Measurements from ENCODE around the gene SLC35F2.
"Not testable (repeated sequence)": the region's sequence is repeated elsewhere in the genome, so short reads cannot be mapped to it uniquely, and the experiment has no call there.

Gene SLC35F2, protein sequence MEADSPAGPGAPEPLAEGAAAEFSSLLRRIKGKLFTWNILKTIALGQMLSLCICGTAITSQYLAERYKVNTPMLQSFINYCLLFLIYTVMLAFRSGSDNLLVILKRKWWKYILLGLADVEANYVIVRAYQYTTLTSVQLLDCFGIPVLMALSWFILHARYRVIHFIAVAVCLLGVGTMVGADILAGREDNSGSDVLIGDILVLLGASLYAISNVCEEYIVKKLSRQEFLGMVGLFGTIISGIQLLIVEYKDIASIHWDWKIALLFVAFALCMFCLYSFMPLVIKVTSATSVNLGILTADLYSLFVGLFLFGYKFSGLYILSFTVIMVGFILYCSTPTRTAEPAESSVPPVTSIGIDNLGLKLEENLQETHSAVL

DNA sequence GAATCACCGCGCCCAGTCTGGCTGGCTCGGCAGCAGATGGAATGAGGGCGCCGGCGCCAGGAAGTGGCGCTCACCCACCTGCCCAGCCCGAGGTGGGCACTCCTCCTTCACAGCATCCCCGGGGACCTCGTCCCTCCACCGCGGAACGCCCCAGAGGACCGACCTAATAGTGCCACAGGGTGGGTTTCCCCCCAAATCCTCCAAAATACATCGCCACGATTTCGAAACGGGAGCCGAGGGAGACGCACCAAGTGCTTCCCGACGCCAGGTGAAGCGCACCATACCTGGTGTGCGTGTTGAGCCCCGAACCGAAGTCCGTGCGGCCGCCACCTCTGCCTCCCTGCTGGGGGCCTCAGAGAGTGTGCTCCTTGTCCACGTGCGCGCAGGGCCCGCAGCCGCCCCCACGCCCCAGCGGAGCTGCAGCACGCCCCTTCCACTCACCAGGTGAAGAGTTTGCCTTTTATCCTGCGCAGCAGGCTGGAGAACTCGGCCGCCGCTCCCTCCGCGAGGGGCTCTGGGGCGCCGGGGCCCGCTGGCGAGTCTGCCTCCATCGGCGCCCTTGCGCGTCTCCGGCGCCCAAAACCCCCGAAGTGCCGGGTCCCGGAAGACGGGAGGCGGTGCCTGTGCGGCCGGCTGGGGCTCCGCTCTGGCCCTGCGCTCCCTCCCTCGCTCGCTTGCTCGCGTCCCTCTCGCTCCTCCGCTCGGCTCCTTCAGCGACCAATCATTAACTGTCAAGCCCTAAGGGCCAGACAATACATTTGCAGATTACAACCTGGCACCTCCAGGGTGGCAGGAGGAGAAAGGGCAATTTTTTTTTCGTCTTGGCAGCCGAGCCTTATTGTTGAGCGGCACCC is at the start of gene SLC35F2:
SLC35F2 (minus strand) TSS at position 571 of the 854 bp plus-strand sequence; CDS start at position 551, 20 bp downstream.
- DNase-seq = peak; percentile 19

DNA sequence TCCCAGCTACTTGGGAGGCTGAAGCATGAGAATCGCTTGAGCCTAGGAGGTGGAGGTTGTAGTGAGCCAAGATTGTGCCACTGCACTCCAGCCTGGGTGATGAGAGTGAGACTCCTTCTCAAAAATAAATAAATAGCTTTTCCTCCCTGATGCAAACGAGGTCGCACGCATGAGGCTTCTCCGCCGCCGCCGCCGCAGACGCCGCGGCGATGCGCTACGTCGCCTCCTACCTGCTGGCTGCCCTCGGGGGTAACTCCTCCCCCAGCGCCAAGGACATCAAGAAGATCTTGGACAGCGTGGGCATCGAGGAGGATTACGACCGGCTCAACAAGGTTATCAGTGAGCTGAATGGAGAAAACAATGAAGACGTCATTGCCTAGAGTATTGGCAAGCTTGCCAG is 49.6 kb upstream of the SLC35F2 start:
- DNase-seq = no peak

DNA sequence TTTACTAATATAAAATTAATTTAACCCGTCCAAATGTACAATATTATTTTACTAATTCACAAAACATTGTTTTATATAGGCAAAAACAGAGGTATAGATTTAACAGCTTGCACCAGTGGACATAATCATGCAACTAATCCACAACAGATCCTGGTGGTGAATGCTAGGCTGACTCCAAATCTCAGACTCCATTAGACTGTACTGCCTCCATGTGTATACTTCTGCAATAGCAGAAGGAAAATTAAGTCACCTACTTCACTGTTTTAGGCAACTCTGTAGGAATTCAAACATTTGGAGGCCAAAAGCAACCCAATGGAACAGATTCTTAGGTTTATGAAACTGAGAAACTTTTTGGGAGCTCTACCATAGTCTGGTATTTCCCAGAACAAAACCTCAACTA is 39.7 kb upstream of the SLC35F2 start:
- DNase-seq = no peak

DNA sequence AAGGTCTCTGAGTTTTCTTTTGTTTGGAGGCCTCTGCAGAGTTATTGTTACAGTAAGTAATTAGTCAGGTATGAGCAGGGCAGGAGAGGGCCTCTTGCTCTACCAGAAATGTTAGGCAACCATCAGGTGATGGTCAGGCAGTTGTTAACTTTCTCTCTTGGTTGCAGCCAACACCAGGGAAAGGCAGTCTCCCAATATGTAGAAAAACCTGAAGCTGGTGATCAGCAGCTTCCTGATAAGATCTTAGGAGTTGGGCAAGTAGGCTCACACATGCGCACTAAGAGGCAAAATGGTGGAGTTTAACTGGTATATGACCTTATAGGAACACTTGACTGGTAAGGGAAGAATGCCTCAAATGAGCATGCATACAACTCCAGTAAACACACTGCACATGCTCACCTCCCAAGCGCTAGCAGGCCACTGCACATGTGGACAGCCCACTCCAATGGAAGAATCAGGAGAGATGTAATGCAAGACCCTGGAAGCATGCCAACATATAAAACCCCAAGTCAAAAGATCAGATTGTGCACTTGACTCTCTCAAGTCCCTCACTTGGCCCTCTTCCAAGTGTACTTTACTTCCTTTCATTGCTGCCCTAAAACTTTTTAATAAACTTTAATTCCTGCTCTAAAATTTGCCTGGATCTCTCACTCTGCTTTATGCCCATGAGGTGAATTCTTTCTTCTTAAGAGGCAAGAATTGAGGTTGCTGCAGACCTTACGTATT is 23.7 kb upstream of the SLC35F2 start:
- DNase-seq = no peak

DNA sequence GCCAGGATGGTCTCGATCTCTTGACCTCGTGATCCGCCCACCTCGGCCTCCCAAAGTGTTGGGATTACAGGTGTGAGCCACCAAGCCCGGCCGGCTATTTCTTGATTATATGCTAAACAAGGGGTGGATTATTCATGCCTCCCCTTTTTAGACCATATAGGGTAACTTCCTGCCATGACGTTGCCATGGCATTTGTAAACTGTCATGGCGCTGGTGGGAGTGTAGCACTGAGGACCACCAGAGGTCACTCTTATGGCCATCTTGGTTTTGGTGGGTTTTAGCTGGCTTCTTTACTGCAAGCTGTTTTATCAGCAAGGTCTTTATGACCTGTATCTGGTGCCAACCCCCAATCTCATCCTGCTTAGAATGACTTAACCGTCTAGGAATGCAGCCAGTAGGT is 22.9 kb upstream of the SLC35F2 start:
- not testable (repeated sequence) for DNase-seq

DNA sequence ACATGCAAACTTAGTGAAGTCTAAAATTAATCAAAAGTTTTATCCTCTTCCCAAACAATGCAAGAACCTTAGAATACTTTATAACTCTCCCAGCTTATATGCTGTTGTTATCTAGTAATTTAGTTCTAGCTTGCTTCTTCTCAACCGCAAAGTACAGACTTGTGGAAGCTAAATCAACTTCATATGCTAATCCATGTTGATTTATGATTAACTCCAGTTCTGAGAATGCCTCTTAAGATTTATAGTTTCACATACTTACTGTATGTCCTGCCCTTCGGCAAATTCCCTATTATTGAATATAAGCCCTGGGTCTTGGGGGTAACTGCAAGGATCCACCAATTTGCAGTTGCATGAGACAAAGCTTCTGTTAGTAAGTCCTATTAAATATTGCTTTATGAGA is 17.6 kb upstream of the SLC35F2 start:
- DNase-seq = no peak

DNA sequence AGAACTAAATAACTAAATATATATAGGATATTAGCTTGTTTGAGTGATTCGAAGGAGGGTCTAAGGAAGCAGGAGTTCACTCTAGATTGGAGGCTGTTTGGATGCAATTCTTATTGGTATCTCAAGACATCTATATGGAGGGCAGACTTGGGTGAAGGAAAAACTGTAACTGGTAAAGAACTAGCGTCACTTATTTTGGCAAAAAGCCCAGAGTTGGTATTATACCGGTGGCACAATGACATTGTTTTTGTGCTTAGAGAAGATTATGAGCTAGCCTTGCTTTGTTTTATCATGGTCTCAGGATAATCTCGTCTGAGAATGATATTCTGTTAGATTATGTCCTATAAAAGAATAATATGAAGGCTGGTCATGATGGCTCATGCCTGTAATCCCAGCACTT is 6.0 kb upstream of the SLC35F2 start:
- no peak for DNase-seq

DNA sequence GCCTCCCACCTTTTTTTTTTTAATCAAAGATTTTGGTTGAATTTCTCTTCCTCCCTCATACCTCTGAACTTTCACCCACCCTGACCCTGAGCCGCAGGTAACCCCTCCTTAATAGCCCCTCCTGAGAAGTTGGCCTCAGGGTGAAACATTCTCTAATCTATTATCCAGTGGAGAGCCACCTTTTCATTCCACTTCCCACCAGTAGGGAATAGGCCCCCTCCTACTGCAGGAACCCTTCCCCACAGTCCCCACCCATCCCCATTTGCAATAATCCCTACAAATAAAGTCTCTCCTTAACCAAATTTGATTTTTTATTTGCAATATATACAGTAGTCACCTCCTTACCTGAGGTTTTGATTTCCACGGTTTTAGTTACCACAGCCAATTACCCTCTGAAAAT is 2.1 kb upstream of the SLC35F2 start:
- no peak for DNase-seq

DNA sequence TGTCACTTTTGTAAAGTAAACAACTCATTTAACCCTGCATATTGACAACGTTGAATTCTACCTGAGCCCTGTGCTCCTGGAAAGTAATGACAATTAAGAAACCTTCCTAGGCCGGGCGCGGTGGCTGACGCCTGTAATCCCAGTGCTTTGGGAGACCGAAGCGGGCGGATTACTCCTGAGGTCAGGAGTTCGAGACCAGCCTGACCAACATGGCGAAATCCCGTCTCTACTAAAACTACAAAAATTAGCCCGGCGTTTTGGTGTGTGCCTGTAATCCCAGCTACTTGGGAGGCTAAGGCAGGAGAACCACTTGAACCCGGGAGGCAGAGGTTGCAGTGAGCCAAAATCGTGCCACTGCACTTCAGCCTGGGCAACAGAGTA is 1.6 kb upstream of the SLC35F2 start:
- not testable (repeated sequence) for DNase-seq

DNA sequence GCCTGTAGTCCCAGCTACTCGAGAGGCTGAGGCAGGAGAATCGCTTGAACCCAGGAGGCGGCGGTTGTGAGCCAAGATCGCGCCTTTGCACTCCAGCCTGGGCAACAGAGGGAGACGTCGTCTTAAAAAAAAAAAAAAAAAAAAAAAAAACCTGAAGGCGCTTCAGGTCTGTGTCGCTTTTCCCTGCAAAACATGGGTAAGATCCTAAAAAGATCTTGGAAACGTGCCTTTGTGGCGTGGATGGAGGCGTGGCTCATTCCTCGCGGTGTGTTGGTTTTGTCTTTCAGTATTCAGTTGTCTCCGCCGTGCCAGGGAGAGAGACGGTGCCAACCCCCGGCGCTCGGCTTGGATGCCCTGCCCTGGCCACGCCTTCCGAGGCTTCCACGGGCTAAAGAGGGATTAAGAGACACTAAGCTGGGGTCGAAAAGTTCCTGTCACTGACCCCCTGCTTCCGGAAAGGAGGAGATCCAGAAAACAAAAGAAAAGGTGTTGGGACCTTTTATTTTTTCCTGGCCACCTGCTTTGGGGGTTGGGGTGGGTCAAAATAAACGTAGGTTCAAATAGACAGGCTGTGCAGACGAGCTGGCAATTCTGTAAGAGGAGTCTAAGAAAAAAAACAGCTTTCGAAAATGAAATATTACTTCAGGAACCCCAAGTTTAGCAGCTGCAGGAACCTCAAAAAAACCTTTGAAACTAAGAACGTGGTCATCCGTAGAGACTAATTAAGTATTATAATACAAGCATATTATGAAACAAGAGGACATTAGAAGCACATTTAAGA is 1.1 kb upstream of the SLC35F2 start:
- peak; percentile 16 for DNase-seq

DNA sequence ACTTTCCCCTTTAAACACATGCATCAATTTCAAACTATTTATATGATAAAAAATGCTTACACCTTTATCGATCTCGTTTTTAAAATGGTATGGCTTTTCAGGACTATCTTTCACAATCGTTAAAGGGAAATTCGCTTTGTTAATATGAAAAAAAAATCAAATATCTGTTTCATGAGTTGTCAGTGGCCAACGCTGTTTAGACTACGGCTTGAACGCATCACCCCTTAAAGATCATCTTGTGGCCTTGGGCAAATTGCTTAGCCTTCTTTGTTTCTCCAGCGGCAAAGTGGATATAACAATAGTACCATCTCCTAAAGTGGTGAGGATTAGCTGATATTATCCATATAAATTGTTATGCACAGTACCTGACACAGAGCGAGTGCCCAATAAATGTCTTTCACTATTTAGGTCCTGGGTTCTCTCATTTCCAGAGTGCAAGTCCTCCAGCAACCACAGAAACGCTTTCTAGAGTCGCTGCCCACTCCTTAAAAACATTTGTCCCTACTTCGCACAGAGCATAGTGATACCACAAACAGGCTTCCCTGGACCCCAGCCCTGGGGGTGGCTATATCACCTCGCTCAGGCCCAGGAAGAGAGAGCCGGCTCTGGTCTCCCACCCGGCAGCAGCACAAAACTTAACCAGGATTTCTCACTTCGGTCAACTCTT is 904 bp downstream of the SLC35F2 start:
- no peak for DNase-seq

DNA sequence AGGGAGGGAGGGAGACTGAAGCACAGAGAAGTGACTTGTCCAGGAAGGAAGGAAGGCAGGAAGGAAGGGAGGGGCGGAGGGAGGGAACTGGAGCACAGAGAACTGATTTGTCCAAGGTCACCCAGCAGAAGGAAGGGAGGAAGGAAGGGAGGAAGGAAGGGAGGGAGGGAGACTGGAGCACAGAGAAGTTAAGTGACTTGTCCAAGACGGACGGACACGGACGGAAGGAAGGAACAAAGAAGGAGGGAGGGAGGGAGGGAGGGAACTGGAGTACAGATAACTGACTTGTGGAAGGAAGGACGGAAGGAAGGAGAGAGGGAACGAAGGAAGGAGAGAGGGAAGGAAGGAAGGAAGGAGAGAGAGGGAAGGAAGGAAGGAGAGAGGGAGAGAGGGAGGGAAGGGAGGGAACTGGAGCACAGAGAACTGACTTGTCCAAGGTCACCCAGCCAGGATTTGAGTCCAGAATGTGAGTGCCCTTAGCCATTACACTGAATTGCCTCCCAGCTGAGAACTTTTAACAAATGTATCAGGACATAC is 1.5 kb downstream of the SLC35F2 start:
- no peak for DNase-seq

DNA sequence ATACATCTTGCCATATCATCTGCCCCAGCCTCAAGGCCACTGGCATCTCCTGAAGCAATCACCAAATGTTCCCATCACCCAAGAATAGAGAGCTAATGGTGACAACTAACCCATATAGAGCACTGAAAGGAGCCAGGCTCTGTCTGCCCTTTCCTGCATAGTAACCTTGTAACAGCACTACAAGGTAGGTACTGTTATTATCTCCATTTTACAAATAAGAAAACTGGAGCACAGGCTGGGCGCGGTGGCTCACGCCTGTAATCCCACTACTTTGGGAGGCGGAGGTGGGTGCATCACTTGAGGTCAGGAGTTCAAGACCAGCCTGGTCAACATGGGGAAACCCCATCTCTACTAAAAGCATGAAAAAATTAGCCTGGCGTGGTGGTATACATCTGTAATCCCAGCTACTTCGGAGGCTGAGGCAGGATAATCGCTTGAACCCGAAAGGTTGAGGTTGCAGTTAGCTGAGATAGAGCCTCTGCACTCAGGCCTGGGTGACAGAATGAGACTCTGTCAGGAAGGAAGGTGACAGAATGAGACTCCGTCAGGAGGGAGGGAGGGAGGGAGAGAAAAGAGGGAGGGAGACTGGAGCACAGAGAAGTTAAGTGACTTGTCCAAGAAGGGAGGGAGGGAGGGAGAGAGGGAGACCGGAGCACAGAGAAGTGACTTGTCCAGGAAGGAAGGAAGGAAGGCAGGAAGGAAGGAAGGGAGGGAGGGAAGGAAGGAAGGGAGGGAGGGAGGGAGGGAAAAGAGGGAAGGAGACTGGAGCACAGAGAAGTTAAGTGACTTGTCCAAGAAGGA is 2.2 kb downstream of the SLC35F2 start:
- no peak for DNase-seq

DNA sequence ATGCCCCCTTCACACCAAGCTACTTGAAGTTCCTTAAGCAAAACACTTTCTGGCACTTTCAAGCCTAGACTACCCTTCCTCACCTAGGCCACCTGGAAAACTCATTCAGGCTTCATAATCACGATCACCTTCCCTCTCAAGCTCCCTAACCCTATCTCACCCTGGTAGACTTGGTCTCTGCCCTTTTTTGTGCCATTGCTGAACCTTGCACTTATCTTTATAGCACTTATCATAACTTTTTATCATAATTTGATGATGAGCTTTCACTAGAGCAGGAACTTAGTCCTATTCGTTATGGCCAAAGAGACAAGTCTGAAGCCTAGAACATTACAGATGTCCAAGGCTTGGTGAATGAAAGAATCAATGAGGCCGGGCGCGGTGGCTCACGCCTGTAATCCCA is 5.5 kb downstream of the SLC35F2 start:
- DNase-seq = no peak

DNA sequence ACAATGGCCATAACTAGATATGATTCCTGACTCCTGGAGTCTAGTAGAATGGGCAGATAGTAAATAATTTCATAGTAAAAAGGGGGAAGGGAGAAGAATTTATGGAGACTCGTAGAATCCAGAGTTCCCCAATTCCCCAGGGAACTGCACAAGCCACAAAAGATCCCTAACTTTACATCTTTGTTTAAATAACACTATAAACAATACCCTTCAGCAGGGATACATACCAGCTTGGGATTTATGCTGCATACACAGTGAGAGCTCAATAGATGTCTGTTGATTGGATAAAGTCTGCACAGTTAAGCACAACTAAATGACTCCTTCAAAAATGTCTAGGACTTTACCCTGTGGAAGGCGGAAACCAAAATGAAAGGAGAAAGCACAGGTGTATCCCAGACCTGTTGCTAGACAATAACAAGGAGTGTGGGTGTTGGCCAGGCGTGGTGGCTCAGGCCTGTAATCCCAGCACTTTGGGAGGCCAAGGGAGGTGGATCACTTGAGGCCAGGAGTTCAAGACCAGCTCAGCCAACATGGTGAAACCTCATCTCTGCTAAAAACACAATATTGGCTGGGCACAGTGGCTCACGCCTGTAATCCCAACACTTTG is 6.8 kb downstream of the SLC35F2 start:
- no peak for DNase-seq

DNA sequence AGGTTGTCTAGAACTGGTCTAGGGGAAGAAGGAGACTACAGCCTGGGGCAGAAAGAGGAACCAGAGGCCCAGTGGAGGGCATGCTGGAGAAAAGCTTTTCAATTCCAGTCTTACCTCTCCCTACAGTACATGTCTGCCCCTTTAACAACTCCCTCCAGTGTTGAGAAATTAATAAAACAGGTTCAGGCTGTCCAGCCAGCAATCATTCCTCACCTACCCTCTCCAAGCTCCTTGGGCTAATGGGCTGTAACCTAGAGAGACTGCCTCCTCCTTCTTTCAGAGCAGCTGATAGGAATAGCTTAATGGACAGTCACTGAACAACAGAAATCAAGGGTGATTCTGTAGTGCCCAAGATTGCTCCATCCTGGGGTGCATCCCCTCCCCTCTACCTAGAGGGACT is 8.8 kb downstream of the SLC35F2 start:
- no peak for DNase-seq

DNA sequence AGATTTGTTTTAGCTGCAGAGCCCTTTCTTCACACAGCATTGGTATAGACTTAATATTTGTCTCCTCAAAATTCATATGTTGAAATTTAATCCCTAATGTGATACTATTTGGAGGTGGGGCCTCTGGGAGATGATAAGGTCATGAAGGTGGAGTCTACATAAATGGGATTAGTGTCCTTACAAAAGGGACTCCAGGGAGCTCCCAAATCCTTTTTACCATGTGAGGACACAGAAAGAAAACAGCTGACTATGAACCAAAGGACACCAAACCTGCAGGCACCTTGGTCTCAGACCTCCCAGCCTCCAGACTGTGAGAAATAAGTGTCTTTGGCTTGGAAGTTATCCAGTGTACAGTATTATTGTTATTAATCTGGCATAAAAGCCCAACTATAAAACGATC is 10.2 kb downstream of the SLC35F2 start:
- DNase-seq = no peak

DNA sequence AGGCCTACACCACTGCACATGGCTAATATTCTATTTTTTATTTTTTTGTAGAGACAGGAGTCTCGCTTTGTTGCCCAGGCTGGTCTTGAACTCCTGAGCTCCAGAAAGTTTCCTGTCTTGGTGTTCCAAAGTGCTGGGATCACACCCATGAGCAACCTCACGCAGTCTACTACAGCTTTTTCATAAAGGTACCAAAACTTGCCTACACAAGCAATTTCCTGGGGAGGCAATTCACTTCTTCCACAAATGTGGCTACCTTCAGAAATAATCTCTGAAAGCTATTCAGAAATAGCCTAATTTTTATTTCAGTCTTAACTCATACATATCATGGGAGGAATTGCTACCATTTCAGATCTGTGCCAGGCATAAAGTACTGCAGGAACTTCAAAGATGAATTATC is 11.4 kb downstream of the SLC35F2 start:
- no peak for DNase-seq

DNA sequence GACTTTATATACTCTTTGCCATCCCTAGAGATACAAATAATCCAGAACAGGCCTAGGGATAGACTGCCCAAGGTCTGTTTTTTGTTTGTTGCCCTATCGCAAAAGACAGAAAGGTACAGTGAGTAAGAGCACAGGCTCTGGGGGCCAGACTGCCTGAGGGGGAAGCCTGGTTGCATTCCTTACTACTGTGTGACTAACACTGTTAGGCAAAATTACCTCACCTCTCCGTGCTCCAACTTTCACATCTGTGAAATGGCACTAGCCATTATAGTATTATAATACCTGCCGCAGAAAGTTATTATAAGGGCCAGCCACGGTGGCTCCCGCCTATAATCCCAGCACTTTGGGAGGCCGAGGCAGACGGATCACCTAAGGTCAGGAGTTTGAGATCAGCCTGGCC is 14.5 kb downstream of the SLC35F2 start:
- no peak for DNase-seq

DNA sequence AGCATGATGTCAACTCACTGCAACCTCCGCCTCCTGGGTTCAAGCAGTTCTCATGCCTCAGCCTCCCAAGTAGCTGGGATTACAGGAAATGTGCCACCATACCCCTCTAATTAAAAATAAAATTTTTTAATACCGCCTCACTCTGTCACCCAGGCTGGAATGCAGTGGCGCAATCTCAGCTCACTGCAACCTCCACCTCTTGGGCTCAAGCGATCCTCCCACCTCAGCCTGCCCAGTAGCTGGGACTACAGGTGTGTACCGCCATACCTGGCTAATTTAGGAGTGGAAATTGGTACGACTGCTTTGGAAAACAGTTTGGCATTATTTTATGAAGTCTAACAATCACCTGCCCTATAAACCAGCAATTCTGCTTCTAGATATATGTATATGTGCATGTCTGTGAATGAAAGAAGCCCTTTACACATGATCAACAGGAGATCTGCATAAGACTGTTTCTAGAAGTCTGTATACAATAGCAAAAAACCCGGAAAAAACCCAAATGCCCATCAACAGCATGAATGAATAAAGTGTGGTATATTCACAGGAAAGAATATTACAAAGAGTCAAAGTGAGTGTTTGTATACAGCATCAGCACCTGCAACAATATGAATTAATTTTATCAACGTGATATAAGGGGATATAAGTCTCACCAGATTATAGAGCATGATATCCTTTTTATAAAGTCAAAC is 16.0 kb downstream of the SLC35F2 start:
- no peak for DNase-seq
